HEK293 (cell line): ENCODE data around the gene ZCCHC10.

ENCODE experiments used
- CTCF ChIA-PET: fragments of 350-600 bp; formaldehyde crosslinking; extraction: SDS; loops from one replicate; lab custom pipeline; 2021; ENCODE audit warnings: antibody characterized with exemption; lab: Yijun Ruan, JAX
- POLR2A ChIA-PET: fragments of 300-600 bp; formaldehyde crosslinking; extraction: SDS; loops from one replicate; lab custom pipeline; 2020; ENCODE audit warnings: antibody characterized with exemption, inconsistent platforms; lab: Yijun Ruan, JAX
- H3K27ac ChIP-seq: fragments of 200-500 bp; sonication (Bioruptor generic); 2 replicates; pipeline ENCODE4 v1.5.1; 2014; ENCODE audit warnings: low read depth, low read length, control low read depth, inconsistent platforms; ENCODE audit errors: extremely low read depth
- H3K36me3 ChIP-seq, 2 experiments: fragments of 200-500 bp in 1 of 2; sonication (Bioruptor generic) in 1 of 2; 1 replicate in 1 of 2; 2 replicates in 1 of 2; pipeline ENCODE4 v1.5.1; 2014 to 2017; ENCODE audit warnings: inconsistent platforms in 2 of 2, low read length in 2 of 2; ENCODE audit not compliant: control insufficient read depth in 2 of 2, insufficient read depth in 1 of 2
- H3K4me1 ChIP-seq: fragments of 200-500 bp; sonication (Bioruptor generic); 2 replicates; pipeline ENCODE4 v1.5.1; 2014; ENCODE audit warnings: mild to moderate bottlenecking, low read length, inconsistent platforms; ENCODE audit not compliant: control insufficient read depth, insufficient read depth
- H3K4me3 ChIP-seq: 2 replicates; pipeline ENCODE4 v1.5.1; 2011; ENCODE audit warnings: low read depth, mild to moderate bottlenecking, control low read depth, low read length, moderate library complexity
- H3K9me3 ChIP-seq: fragments of 200-500 bp; sonication (Bioruptor generic); 2 replicates; pipeline ENCODE4 v1.5.1; 2014; ENCODE audit warnings: low read depth, low read length, inconsistent platforms; ENCODE audit not compliant: control insufficient read depth, insufficient read depth
- BCL11A ChIP-seq: fragments of 450-650 bp; formaldehyde crosslinking; IDR thresholded peaks from 2 replicates; pipeline ENCODE4 v1.5.1; 2016; ENCODE audit warnings: low read depth, missing biosample characterization, missing genetic modification characterization
- GFI1B ChIP-seq: fragments of 450-650 bp; formaldehyde crosslinking; IDR thresholded peaks from 2 replicates; pipeline ENCODE4 v1.5.1; 2016; ENCODE audit warnings: missing biosample characterization, missing genetic modification characterization
- IKZF3 ChIP-seq: fragments of 450-650 bp; IDR thresholded peaks from 2 replicates; pipeline ENCODE4 v1.5.0; 2018; ENCODE audit warnings: missing biosample characterization, mild to moderate bottlenecking, missing genetic modification characterization, moderate library complexity
- KLF10 ChIP-seq: fragments of 450-650 bp; IDR thresholded peaks from 2 replicates; pipeline ENCODE4 v1.5.1; 2018; ENCODE audit warnings: missing biosample characterization, mild to moderate bottlenecking, missing genetic modification characterization
- MEIS1 ChIP-seq: sonication (generic); formaldehyde crosslinking; IDR thresholded peaks from 2 replicates; pipeline ENCODE4 v1.8.1; 2022; ENCODE audit warnings: missing genetic modification reagents, mild to moderate bottlenecking, borderline replicate concordance
- PRDM10 ChIP-seq: fragments of 450-650 bp; formaldehyde crosslinking; IDR thresholded peaks from 2 replicates; pipeline ENCODE4 v1.5.1; 2016; ENCODE audit warnings: missing biosample characterization, missing genetic modification characterization
- SP3 ChIP-seq: fragments of 450-650 bp; formaldehyde crosslinking; IDR thresholded peaks from 2 replicates; pipeline ENCODE4 v1.5.1; 2016; ENCODE audit warnings: missing biosample characterization, missing genetic modification characterization
- WT1 ChIP-seq: fragments of 450-650 bp; formaldehyde crosslinking; IDR thresholded peaks from 2 replicates; pipeline ENCODE4 v1.5.1; 2016; ENCODE audit warnings: missing biosample characterization, missing genetic modification characterization
- ZBTB20 ChIP-seq: fragments of 450-650 bp; formaldehyde crosslinking; IDR thresholded peaks from 2 replicates; pipeline ENCODE4 v1.5.1; 2016; ENCODE audit warnings: missing biosample characterization, missing genetic modification characterization
- ZFHX2 ChIP-seq: fragments of 450-650 bp; formaldehyde crosslinking; conservative IDR thresholded peaks from 2 replicates; pipeline ENCODE4 v1.5.1; 2016; ENCODE audit warnings: missing biosample characterization, missing genetic modification characterization
- ZNF184 ChIP-seq: fragments of 450-650 bp; IDR thresholded peaks from 2 replicates; pipeline ENCODE4 v1.5.1; 2018; ENCODE audit warnings: missing biosample characterization, mild to moderate bottlenecking, missing genetic modification characterization
- ZNF2 ChIP-seq: fragments of 450-650 bp; formaldehyde crosslinking; IDR thresholded peaks from 2 replicates; pipeline ENCODE4 v1.5.1; 2016; ENCODE audit warnings: missing biosample characterization, missing genetic modification characterization
- ZNF391 ChIP-seq: fragments of 450-650 bp; formaldehyde crosslinking; IDR thresholded peaks from 2 replicates; pipeline ENCODE4 v1.5.1; 2016; ENCODE audit warnings: low read depth, missing biosample characterization, missing genetic modification characterization, borderline replicate concordance
- ZNF501 ChIP-seq: fragments of 450-650 bp; formaldehyde crosslinking; IDR thresholded peaks from 2 replicates; pipeline ENCODE4 v1.5.1; 2016; ENCODE audit warnings: missing biosample characterization, missing genetic modification characterization
- ZNF600 ChIP-seq: fragments of 450-650 bp; formaldehyde crosslinking; IDR thresholded peaks from 2 replicates; pipeline ENCODE4 v1.5.1; 2016; ENCODE audit warnings: missing biosample characterization, missing genetic modification characterization
- ZNF76 ChIP-seq: fragments of 450-650 bp; formaldehyde crosslinking; IDR thresholded peaks from 2 replicates; pipeline ENCODE4; 2016; ENCODE audit warnings: low read depth, missing biosample characterization, missing genetic modification characterization, borderline replicate concordance
- ZNF768 ChIP-seq: fragments of 450-650 bp; formaldehyde crosslinking; IDR thresholded peaks from 2 replicates; pipeline ENCODE4 v1.5.1; 2018; ENCODE audit warnings: missing biosample characterization, mild to moderate bottlenecking, missing genetic modification characterization
- ZNF830 ChIP-seq: fragments of 450-650 bp; IDR thresholded peaks from 2 replicates; pipeline ENCODE4 v1.5.0; 2018; ENCODE audit warnings: missing biosample characterization, missing genetic modification characterization, low read depth, mild to moderate bottlenecking, moderate library complexity
- ZSCAN30 ChIP-seq: fragments of 450-650 bp; IDR thresholded peaks from 2 replicates; pipeline ENCODE4 v1.5.1; 2018; ENCODE audit warnings: missing biosample characterization, mild to moderate bottlenecking, missing genetic modification characterization, moderate library complexity
- ZXDB ChIP-seq: fragments of 450-650 bp; formaldehyde crosslinking; IDR thresholded peaks from 2 replicates; pipeline ENCODE4 v1.5.1; 2016; ENCODE audit warnings: missing biosample characterization, missing genetic modification characterization
- TF ChIP-seq, protein P1 (sequence below): fragments of 450-650 bp; formaldehyde crosslinking; IDR thresholded peaks from 2 replicates; pipeline ENCODE4 v1.5.1; 2016; ENCODE audit warnings: missing biosample characterization, missing genetic modification characterization
- TF ChIP-seq, protein P2 (sequence below): fragments of 450-650 bp; formaldehyde crosslinking; conservative IDR thresholded peaks from 2 replicates; pipeline ENCODE4 v1.5.1; 2016; ENCODE audit warnings: low read depth, missing biosample characterization, missing genetic modification characterization
- TF ChIP-seq, protein P3 (sequence below): fragments of 450-650 bp; formaldehyde crosslinking; IDR thresholded peaks from 2 replicates; pipeline ENCODE4 v1.5.1; 2016; ENCODE audit warnings: missing biosample characterization, missing genetic modification characterization

Gene ZCCHC10

DNA sequence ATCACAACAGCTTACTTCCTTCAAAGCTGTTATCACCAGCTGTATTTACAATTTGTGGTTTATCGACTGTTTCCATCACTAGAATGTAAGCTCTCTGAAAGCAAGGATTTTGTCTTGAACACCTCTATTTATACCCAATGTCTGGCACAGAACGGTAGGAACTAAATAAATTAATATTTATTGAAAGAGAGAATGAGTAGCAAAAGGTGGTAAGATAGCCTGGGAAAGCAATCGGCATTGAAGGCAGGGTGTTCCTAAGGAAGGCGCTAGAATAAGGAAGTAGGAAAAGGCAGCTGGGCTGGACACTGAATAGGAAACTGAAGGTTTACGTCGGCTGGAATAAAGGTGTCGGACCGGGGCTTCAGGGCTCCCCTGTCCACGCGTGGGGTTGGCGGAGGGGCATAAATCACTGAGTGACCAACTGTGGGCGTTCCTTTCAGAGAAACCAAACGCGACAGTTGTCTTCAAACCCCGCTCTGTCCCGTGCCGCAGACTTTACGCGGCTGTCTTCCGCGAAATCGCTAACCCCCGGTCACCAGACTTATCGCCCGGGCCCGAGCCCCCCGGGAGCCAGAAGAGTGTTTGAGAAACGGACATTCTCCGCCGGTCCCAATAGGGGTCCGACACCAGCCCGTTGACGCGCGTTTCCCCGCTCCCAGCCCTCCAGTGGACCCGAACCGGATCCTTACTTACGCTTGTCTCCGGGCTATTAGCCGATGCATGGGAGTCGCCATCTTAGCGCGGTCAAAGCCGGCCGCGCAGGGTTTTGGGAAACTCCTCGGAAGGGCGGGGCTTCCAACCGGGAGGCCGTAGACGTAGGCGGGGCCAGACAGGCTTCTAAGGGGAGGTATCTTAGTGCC lies at the start of gene ZCCHC10:
TSS of gene ZCCHC10 (minus strand) at position 746 of the 860 bp plus-strand sequence. CDS start at position 734, 12 bp downstream.
- CTCF ChIA-PET: interaction anchor here (1.0 kb wide), 1 partner anchor 499 kb away, joined by 3 read pairs; no protein-coding TSS in a partner anchor
- TF ChIP-seq KLF10 (tag by site-specific recombination) (peak; percentile 17; the same call in 1 of the 2 replicates), ZNF391 (0 out of 2 replicates have a peak, but pooled peaks have one; percentile 33), ZBTB20 (tag by site-specific recombination) (peak; percentile 96), SP3 (tag by site-specific recombination) (peak; percentile 75), ZFHX2 (tag by site-specific recombination) (no peak; the same call in 1 of the 2 replicates), BCL11A (tag by site-specific recombination) (no peak), ZNF2 (tag by site-specific recombination) (peak; percentile 60; the same call in 1 of the 2 replicates), ZXDB (peak; percentile 71; the same call in 1 of the 2 replicates), ZSCAN30 (peak; percentile 24; the same call in 1 of the 2 replicates), MEIS1 (CRISPR knock-in tag) (no peak), ZNF600 (tag by site-specific recombination) (peak; percentile 78), ZNF830 (tag by site-specific recombination) (no peak), PRDM10 (tag by site-specific recombination) (peak; percentile 50), ZNF768 (no peak), ZNF76 (peak; percentile 85), ZNF501 (tag by site-specific recombination) (peak; percentile 83; the same call in 1 of the 2 replicates), GFI1B (tag by site-specific recombination) (0 out of 2 replicates have a peak, but pooled peaks have one; percentile 8), ZNF184 (tag by site-specific recombination) (peak; percentile 32; the same call in 1 of the 2 replicates), IKZF3 (tag by site-specific recombination) (peak; percentile 7; the same call in 1 of the 2 replicates), WT1 (tag by site-specific recombination) (0 out of 2 replicates have a peak, but pooled peaks have one; percentile 42)
- TF ChIP-seq, protein P1, sequence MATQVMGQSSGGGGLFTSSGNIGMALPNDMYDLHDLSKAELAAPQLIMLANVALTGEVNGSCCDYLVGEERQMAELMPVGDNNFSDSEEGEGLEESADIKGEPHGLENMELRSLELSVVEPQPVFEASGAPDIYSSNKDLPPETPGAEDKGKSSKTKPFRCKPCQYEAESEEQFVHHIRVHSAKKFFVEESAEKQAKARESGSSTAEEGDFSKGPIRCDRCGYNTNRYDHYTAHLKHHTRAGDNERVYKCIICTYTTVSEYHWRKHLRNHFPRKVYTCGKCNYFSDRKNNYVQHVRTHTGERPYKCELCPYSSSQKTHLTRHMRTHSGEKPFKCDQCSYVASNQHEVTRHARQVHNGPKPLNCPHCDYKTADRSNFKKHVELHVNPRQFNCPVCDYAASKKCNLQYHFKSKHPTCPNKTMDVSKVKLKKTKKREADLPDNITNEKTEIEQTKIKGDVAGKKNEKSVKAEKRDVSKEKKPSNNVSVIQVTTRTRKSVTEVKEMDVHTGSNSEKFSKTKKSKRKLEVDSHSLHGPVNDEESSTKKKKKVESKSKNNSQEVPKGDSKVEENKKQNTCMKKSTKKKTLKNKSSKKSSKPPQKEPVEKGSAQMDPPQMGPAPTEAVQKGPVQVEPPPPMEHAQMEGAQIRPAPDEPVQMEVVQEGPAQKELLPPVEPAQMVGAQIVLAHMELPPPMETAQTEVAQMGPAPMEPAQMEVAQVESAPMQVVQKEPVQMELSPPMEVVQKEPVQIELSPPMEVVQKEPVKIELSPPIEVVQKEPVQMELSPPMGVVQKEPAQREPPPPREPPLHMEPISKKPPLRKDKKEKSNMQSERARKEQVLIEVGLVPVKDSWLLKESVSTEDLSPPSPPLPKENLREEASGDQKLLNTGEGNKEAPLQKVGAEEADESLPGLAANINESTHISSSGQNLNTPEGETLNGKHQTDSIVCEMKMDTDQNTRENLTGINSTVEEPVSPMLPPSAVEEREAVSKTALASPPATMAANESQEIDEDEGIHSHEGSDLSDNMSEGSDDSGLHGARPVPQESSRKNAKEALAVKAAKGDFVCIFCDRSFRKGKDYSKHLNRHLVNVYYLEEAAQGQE: peak; percentile 50
- TF ChIP-seq, protein P2, sequence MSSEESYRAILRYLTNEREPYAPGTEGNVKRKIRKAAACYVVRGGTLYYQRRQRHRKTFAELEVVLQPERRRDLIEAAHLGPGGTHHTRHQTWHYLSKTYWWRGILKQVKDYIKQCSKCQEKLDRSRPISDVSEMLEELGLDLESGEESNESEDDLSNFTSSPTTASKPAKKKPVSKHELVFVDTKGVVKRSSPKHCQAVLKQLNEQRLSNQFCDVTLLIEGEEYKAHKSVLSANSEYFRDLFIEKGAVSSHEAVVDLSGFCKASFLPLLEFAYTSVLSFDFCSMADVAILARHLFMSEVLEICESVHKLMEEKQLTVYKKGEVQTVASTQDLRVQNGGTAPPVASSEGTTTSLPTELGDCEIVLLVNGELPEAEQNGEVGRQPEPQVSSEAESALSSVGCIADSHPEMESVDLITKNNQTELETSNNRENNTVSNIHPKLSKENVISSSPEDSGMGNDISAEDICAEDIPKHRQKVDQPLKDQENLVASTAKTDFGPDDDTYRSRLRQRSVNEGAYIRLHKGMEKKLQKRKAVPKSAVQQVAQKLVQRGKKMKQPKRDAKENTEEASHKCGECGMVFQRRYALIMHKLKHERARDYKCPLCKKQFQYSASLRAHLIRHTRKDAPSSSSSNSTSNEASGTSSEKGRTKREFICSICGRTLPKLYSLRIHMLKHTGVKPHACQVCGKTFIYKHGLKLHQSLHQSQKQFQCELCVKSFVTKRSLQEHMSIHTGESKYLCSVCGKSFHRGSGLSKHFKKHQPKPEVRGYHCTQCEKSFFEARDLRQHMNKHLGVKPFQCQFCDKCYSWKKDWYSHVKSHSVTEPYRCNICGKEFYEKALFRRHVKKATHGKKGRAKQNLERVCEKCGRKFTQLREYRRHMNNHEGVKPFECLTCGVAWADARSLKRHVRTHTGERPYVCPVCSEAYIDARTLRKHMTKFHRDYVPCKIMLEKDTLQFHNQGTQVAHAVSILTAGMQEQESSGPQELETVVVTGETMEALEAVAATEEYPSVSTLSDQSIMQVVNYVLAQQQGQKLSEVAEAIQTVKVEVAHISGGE (tag by site-specific recombination): peak; percentile 88
- TF ChIP-seq, protein P3, sequence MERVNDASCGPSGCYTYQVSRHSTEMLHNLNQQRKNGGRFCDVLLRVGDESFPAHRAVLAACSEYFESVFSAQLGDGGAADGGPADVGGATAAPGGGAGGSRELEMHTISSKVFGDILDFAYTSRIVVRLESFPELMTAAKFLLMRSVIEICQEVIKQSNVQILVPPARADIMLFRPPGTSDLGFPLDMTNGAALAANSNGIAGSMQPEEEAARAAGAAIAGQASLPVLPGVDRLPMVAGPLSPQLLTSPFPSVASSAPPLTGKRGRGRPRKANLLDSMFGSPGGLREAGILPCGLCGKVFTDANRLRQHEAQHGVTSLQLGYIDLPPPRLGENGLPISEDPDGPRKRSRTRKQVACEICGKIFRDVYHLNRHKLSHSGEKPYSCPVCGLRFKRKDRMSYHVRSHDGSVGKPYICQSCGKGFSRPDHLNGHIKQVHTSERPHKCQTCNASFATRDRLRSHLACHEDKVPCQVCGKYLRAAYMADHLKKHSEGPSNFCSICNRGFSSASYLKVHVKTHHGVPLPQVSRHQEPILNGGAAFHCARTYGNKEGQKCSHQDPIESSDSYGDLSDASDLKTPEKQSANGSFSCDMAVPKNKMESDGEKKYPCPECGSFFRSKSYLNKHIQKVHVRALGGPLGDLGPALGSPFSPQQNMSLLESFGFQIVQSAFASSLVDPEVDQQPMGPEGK (tag by site-specific recombination): peak; percentile 47; the same call in 1 of the 2 replicates

More for the DNA sequence above, at the start of gene ZCCHC10:
- POLR2A ChIA-PET: interaction anchor here (1.1 to 2.0 kb wide), 3 partner anchors 14 to 27 kb away, joined by 4 to 9 read pairs (median 6); partner anchors contain the start of gene HSPA4
- Histone ChIP-seq H3K4me1 (peaks cover 10% of the 10 kb centered on the region), H3K27ac (peak within 1 kb of the TSS; percentile 79), H3K36me3 (peaks cover 8 to 10% of the 10 kb centered on the region in 2 experiments; a peak in 2 of 3 replicates), H3K4me3 (peak within 1 kb of the TSS; percentile 99), H3K9me3 (no peaks in the 10 kb centered on the region)
